Measurements from ENCODE around the gene RASGRF1.

The RASGRF1 gene

GRCh38 chr15:79066391-79067071 lies 24.0 kb downstream of the RASGRF1 start:
- no peak for DNase-seq

GRCh38 chr15:79065706-79066376 lies 24.7 kb downstream of the RASGRF1 start:
- DNase-seq, result no peak

- DNase-seq, result no peak
Measured at GRCh38 chr15:79065361-79065705, 25.2 kb downstream of the RASGRF1 start.

GRCh38 chr15:79064496-79064895 lies 26.1 kb downstream of the RASGRF1 start:
- no peak for DNase-seq

- no peak for DNase-seq
Measured at GRCh38 chr15:79060175-79060574, 30.4 kb downstream of the RASGRF1 start.

GRCh38 chr15:79059081-79059572 lies 31.5 kb downstream of the RASGRF1 start:
- no peak for DNase-seq

- DNase-seq, result no peak
Measured at GRCh38 chr15:79058260-79058850, 32.2 kb downstream of the RASGRF1 start.

GRCh38 chr15:79057050-79057449 lies 33.5 kb downstream of the RASGRF1 start:
- no peak for DNase-seq

GRCh38 chr15:79054350-79054749 lies 36.2 kb downstream of the RASGRF1 start:
- DNase-seq, result no peak

- DNase-seq, result no peak
Measured at GRCh38 chr15:79053894-79054293, 36.7 kb downstream of the RASGRF1 start.

GRCh38 chr15:79051941-79052731 lies 38.4 kb downstream of the RASGRF1 start:
- DNase-seq, result no peak

- no peak for DNase-seq
Measured at GRCh38 chr15:79051029-79051428, 39.6 kb downstream of the RASGRF1 start.

GRCh38 chr15:79050341-79050740 lies 40.2 kb downstream of the RASGRF1 start:
- no peak for DNase-seq

- DNase-seq, result no peak
Measured at GRCh38 chr15:79049416-79049815, 41.2 kb downstream of the RASGRF1 start.

- no peak for DNase-seq
Measured at GRCh38 chr15:79047676-79048439, 42.7 kb downstream of the RASGRF1 start.

GRCh38 chr15:79046691-79047404 lies 43.7 kb downstream of the RASGRF1 start:
- DNase-seq, result no peak

GRCh38 chr15:79045041-79045440 lies 45.5 kb downstream of the RASGRF1 start:
- no peak for DNase-seq

GRCh38 chr15:79042213-79042928 lies 48.2 kb downstream of the RASGRF1 start:
- no peak for DNase-seq

- DNase-seq, result no peak
Measured at GRCh38 chr15:79041601-79042168, 48.9 kb downstream of the RASGRF1 start.

GRCh38 chr15:79037848-79038247 lies 52.7 kb downstream of the RASGRF1 start:
- no peak for DNase-seq

- no peak for DNase-seq
Measured at GRCh38 chr15:79036323-79036722, 54.3 kb downstream of the RASGRF1 start.
